MV-4-11 (cell line): ENCODE measurements around the gene ACKR2.

Experiments used
- DNase-seq: peaks from one replicate; lab custom pipeline; 2025; lab: John Stamatoyannopoulos, UW

Gene ACKR2

GRCh38 chr3:42829628-42830436 lies 20.6 kb downstream of the ACKR2 start:
- no peak for DNase-seq

- peak; percentile 50 for DNase-seq
Observed at GRCh38 chr3:42830437-42831320, 21.4 kb downstream of the ACKR2 start.

DNA sequence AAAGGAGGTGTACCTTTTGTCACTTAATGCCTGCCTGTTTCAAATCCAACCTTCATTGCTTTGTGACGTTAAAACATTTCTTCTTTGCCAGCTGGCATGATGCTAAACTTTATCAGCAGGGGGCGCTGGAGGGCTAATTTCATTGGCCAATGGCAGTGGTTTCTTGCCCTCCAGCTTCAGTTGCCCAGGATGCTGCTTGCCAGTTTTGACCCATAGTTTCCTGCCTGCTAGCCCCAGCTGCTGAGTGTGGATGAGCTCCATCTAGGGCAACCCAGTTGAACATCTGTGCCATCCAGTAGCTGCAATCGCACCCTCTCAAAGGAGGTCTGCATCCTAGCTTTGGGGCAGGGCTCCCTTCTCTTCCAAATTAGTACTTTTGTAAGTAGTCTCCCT lies 22.1 kb downstream of the ACKR2 start:
- DNase-seq, result peak; percentile 69

DNA sequence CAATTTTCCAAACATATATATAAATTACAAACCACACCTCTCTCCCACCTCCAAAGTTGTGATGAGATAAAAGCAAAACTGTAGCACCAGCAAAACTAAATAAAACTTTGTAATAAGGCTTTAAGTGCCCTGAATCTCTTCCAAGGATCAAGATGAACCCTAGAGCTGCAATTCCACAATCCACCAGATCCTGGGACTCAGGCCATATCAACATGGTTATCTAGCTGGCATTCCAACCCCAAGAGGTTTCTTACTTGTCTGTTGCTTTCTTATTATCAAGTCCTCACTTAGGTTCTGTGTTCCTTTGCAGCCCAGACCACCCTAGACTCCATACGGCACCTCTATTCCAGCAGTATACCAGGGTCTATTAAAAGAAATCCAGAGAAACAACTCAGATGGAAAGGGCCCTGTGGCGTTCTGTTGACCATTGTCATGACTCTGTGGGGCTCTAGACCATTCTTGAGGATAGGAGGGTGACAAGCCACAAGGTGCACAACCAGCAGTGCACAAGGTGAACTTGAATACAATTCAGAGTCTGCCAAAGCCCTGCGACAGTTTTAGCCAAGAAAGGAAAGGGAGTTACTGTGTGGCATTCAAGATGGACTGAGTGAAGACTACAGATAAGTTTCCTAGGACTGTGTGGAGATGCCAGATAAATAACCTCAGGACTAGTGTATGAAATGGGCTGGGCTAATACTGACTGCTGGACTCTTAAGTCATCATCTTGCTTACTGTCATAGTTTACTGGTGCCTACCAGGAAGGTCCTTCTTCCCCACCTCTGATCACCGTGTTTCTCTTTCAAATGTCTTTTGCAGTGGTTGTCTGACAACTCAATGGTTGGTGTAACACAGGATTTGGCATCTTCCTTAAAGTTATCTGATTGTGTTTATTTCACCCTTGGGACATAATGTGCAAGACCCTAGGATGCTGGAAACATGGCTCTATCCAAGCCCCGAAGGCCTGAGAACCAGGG lies 27.2 kb downstream of the ACKR2 start:
- no peak for DNase-seq

DNA sequence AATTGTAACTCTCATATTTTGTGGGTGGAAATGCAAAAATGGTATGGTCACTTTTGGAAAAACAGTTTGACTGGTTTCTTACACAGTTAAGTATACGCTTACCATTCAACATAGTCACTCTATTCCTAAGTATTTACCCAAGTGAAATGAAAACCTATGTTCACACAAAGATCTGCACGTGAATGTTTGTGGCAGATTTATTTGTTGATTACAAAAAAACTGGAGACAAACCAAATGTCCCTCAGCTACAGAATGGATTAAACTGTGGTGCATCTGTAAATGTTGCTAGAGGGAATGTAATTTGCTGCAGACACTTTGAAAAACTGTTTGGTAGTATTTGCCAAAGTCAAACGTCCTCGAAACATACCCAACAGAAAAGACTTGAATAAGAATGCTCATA lies 29.3 kb downstream of the ACKR2 start:
- no peak for DNase-seq

DNA sequence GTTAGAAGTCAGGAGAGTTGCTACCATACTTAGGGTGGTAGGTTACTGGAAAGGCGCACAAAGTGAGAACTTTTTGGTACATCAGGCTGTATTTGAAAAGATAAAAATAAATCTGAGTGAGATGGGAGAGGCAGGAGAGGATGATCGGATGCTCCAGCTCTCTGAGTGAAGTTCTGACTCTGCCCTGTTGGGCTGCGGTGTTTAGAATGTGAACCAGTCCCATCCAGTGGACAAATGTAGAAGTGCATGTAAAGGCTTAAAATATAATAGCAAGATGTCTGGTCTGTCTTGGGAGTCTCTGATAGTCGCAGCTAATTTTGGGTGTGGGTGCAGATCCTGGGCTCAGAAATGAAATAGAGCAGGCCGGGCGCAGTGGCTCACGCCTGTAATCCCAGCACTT lies 30.4 kb downstream of the ACKR2 start:
- DNase-seq, result peak; percentile 82

DNA sequence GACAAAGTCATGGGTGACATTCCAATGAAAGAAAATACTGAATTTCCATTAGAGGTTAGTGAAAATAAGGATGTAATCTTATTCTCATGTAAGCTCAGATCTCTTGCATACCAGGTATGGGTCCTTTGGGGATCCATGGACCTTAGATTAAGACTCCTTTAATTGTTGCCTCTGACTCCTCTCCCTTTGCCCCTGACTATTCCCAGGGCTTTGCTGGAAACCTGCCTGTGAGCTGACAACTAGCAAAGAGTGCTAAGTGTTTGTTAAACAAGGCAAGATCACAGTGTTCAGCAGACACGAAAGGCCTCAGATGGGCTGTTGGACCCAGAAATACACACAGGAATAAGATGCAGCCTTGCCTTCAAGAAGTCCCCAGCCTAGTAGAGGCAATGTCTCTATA lies 32.1 kb downstream of the ACKR2 start:
- no peak for DNase-seq

- no peak for DNase-seq
Observed at GRCh38 chr3:42843713-42844411, 34.6 kb downstream of the ACKR2 start.

GRCh38 chr3:42844412-42844713 lies 35.1 kb downstream of the ACKR2 start:
- DNase-seq, result no peak

- no peak for DNase-seq
Observed at GRCh38 chr3:42844815-42845214, 35.6 kb downstream of the ACKR2 start.

- DNase-seq, result peak; percentile 88
Observed at GRCh38 chr3:42846685-42847522, 37.7 kb downstream of the ACKR2 start.

GRCh38 chr3:42847731-42848130 lies 38.5 kb downstream of the ACKR2 start:
- DNase-seq, result no peak

GRCh38 chr3:42849017-42849416 lies 39.8 kb downstream of the ACKR2 start:
- DNase-seq, result no peak

DNA sequence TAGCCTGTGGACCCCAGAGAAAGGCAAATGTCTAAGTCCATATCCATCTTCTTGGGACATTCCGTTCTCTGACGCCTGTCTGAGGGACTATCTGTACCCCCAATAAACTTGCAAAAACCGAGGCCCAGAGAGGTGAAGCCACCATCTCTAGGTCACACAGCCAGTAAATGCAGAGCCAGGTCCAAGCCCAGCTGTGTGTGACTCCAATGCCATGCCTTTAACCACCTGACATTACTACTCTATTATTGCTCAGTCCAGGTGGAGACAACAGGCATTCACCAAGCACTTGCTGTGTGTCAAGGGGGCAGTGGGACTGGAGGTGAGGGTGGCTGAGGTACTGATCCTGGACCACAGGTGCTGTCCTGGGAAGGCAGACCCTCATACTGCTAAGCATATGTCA lies 41.0 kb downstream of the ACKR2 start:
- no peak for DNase-seq

DNA sequence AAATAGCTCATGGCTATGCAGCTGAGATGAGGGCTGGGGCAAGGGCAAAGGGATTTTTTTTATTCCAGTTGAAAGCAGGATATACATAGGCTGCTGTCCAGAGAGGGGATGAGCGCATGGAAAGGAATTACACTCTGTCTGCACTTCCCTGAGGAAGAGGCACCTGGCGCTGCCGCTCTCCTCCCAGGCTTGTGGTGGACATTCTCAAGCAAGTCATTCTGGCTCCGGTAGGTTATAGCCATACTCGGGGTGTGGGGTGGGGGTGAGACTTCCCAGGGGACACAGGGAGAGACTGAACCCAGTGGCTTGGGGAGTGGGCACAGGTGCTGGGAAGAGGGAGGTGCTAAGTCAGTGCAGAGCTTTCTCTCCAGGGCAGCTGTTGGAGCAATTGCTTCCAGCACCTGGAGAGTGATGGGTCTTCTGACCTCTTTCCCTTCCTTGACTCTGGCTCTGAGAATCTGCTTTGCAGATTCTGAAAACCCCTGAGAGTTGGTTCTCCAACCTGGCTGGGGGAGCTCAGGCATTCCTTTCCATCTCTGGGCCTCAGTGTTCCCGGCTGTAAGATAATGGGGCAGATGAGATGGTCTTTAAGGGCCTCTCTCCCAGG lies 42.1 kb downstream of the ACKR2 start:
- no peak for DNase-seq

GRCh38 chr3:42852441-42852840 lies 43.2 kb downstream of the ACKR2 start:
- DNase-seq, result no peak

- DNase-seq, result no peak
Observed at GRCh38 chr3:42853056-42853455, 43.8 kb downstream of the ACKR2 start.

DNA sequence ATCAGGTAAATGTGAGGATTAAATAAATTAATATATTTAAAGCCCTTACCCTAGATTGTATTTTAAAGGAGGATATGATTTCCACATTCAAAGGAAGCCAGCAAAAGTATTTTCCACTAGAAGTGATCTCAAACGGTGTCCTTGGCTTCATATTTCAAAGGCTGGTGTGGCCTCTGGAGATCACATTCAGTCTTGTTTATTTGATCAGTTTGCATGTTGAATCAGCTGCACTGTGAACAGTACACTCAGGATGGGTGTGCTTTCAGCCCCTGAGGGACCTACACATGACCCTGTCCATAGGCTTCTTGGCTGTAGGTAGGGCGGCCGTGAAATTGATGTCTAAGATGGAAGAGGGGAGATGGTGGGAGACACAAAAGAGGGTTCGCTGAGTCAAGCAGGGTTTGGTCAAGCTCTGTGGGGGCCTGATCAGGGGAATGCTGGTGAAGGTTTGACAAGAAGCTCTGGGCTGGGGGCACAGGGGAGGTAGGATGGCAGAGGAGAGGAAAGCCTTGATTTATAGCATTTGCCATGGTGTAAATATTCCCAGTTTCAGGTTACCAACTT lies 44.6 kb downstream of the ACKR2 start:
- no peak for DNase-seq

DNA sequence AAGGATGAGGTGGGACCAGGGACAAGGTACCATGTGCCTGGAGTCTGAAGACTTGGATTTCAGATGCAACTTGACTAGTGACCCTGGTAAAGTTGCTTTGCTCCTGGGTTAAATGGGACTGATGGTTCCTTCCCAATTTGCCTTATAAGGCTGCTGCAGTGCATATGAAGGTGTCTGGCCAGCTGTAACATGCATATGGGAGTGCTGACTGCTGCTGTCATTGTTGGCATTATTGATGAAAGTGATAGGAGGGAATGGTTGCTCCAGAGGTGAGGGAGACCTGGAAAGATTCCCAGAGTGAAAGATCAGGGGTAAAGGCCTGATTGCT lies 45.9 kb downstream of the ACKR2 start:
- no peak for DNase-seq
